Stimulated activated CD4-positive, alpha-beta T cell treated with anti-CD3 and anti-CD28 coated beads, Interleukin-12 subunit alpha, Interleukin-12 subunit beta, amount 100 ng/mL, for 4 hours (primary cell): ENCODE results near the gene MGMT.

Experiments
- DNase-seq: peaks from one replicate; pipeline ENCODE4 v3.0.0-alpha.2; 2020

Gene MGMT

GRCh38 chr10:129815898-129816655, 349.0 kb downstream of the MGMT start:
- DNase-seq, result no peak

- DNase-seq, result no peak
These were observed 349.6 kb downstream of the MGMT start for GRCh38 chr10:129816656-129817045.
